ENCODE results near the gene CEP112.

Gene CEP112

DNA sequence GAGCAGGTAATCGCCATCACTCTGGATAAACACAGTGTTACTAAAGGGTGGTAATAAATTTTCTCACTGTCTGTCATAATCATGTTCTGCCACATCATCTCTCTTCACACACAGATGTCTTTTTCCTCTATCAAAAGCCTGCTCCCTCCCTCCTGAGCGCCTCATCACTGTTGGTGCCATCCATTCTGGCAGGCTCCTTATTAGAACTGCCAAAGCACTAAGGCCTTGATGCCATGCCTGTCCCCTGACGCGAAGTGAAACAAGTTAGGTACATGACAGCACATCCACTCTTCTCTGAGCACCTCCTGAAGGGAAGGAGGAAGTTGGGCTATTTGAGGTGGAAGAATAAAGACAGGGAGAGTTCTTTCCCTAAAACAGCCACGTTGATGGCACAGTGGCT is 592.3 kb downstream of the CEP112 start:
- TF ChIP-seq, protein P1, sequence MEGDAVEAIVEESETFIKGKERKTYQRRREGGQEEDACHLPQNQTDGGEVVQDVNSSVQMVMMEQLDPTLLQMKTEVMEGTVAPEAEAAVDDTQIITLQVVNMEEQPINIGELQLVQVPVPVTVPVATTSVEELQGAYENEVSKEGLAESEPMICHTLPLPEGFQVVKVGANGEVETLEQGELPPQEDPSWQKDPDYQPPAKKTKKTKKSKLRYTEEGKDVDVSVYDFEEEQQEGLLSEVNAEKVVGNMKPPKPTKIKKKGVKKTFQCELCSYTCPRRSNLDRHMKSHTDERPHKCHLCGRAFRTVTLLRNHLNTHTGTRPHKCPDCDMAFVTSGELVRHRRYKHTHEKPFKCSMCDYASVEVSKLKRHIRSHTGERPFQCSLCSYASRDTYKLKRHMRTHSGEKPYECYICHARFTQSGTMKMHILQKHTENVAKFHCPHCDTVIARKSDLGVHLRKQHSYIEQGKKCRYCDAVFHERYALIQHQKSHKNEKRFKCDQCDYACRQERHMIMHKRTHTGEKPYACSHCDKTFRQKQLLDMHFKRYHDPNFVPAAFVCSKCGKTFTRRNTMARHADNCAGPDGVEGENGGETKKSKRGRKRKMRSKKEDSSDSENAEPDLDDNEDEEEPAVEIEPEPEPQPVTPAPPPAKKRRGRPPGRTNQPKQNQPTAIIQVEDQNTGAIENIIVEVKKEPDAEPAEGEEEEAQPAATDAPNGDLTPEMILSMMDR (conservative IDR thresholded peaks at IDR 0.05), result no peak
- TF ChIP-seq ZFX (IDR thresholded peaks at IDR 0.05), result no peak
- no peak overlapping the region for H3K27ac ChIP-seq

DNA sequence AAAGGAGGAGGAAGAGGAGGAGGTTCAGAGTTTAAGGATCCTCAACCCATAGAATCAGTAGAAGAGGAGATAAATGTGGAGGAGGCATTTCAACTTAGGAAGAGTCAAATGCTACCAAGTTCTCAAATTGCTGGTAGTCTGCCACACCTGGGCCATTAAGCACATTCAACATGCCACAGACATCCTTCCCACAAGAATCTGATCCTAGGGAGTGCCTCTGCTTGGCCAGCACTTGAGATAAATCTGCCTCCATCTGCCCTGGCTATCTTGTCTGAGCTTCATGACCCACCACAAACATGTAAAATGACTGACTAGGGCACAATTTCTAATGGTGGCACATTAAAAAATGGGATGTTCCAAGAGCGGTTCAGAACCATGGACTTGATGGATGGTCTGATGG is 593.2 kb downstream of the CEP112 start:
- TF ChIP-seq, protein P1 (conservative IDR thresholded peaks at IDR 0.05), result no peak
- TF ChIP-seq ZFX (IDR thresholded peaks at IDR 0.05), result no peak
- no peak overlapping the region for H3K27ac ChIP-seq

DNA sequence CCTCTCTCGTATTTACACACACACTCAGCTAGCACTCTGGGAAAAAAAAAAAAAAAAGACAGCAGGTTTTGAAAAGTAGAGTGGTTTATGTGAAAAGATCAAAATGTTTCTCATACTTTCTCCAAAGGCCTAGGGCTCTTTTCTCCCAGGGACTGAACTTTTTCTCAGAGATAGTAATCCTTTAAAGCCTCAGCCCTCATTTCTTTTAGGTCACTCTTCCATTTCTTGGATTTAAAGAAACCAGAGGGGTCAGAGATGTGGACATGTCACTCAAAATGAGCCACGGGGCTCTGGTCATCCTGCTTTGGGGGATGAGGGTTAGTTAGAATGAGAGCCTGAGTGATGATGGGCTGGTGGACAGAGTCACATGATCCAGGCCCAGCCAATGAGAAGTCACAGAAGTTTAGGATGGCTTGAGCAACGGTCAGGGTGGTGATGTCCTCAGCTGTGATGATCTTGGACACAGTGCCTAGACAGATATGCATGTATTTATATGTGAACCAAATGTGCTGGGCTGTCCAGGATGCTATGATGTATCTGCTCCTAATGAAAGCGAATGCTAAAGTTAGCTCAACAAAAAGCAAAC is 596.8 kb downstream of the CEP112 start:
- H3K27ac ChIP-seq, result no peak overlapping the region
- TF ChIP-seq, protein P1 (conservative IDR thresholded peaks at IDR 0.05), result no peak
- TF ChIP-seq ZFX (IDR thresholded peaks at IDR 0.05), result no peak

DNA sequence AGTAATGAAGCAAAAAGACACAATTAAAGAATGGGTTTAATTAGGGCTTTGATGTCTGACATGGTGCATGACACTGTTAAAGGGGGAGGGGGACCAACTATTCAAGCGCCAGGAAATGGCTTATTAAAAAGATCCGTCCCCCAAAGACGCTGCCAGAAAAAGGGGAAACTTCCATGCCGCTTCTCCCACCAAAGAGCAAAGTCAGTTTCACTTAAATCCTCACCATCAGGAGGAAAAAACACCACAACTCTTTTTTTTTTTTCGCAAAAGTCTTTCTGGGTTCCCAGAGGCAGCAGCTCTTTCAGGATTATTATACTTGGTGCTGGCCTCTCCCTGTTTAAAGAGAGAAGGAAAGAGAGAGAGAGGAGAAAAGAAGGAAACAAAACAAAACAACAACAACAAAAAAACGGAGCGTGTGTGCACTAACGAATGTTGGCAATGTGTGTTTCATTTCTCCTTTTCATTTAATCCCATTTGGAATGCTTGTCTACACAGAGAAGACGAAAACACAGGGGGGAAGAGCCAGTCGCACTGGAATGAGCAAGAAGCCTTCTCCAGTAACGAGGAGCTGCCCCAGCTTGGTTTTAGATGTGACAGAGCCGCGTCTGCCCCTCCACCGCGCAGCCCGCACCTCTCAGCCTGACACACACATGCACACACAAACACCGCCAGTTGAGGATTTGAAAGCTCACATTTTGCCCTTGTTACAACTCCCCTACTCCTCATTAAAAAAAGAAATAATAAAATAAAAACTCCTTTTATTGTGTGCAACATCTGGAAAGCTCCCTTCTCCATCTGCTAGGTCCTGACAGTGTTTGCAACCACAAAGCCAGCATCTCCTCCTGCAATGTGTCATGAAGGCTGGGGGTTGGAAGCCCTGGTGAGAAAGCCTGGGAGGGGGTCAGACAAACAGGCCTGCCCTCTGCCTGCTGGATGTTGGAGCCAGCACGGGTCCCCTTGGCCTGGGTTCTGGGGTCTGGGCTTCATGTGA is 597.8 kb downstream of the CEP112 start:
- TF ChIP-seq ZFX (IDR thresholded peaks at IDR 0.05), result no peak
- TF ChIP-seq, protein P1 (conservative IDR thresholded peaks at IDR 0.05), result no peak
- no peak overlapping the region for H3K27ac ChIP-seq

DNA sequence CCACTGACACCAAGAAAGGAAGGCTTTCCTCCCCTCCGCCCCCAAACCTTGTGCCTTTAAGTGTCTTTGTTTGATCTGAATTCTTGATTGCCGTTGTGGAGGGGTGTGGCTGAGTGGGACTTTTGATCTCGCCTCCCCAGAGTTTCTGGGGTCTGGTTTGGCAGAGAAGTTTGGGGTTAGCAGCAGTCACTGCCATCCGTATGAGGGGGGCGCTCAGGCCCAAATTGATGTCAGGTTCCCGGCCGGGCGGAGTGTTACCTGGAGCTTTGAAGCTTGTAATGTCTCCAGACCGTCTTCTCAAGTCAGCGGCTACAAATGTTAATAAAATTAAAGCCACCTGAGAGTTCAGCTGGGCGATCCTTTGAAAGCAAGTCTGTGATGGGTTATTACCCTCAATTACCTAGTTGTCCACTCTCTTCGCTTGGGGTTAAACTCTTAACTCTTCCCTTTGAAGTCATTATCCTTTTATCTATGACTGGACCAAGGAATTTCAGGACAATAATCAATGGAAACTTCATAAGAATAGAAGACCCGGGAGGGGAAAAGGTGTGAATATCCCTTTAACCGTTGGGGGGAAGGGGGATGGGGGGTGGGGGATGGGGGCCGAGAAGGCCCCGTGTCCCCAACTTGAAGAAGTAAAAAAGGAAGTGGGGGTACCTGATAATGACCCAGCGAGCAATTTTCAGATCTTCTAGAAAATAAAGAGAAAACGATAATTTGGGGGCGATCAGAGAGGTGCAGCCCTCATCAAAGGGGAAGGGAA is 598.7 kb downstream of the CEP112 start:
- no peak for TF ChIP-seq ZFX (IDR thresholded peaks at IDR 0.05)
- TF ChIP-seq, protein P1 (conservative IDR thresholded peaks at IDR 0.05), result no peak
- H3K27ac ChIP-seq, result no peak overlapping the region

DNA sequence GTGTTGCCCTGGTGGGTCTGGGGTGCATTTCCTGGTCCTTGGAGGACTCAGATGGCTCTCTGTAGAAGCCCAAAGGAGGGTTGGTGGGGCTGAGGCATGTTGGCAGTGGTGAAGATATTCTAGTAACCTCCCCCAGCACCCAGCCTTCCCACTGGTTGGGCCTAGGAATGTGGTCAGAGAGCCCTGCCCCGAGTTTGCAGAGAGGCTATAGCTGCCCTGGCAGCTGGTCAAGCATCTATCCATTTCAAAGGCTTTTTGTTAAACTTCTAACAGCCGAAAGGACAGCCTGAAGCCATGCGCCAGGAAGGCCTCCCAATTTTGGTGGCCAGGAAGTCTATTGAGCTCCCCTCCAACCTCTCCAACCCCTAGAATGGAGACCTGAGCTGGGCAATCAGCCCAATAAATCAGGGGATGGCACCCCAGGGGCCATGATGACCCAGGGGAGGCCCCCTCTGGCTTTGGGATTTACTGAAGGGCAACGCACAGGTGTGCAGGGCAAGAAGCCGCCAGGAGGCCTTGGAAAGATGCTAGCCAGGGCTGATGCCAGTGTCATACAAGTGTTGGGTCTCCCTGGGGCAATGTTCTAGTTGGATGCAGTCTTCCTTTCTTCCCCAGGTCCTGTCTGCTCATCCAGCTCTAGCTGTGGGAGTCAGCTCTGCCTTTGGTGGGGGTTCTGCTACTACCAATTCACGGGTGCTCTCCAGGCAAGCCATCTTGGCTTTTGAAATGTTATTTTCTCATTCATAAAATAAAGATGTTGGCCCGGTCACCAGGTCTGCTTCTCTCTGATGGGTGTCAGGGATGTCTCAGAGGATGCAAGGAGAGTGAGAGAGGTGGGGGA is 599.6 kb downstream of the CEP112 start:
- no peak overlapping the region for H3K27ac ChIP-seq
- TF ChIP-seq ZFX (IDR thresholded peaks at IDR 0.05), result no peak
- TF ChIP-seq, protein P1 (conservative IDR thresholded peaks at IDR 0.05), result no peak

Measured in C4-2B (cell line).